HG03064 (cell line): ENCODE measurements around the gene SSMEM1.
"Not testable (repeated sequence)": the region's sequence is repeated elsewhere in the genome, so short reads cannot be mapped to it uniquely, and the experiment has no call there.

ENCODE experiments used
- ATAC-seq: cut with Tn5 transposase; IDR thresholded peaks from one replicate; pipeline ENCODE4 v1.9.1; 2021; ENCODE audit warnings: low read depth; ENCODE audit not compliant: unreplicated experiment

SSMEM1 gene, protein sequence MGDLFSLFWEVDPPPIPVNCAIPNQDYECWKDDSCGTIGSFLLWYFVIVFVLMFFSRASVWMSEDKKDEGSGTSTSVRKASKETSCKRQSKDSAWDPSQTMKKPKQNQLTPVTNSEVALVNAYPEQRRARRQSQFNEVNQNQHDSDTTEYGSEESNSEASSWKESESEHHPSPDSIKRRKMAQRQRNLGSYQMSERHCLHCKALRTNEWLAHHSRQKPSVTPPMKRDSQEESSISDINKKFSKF

GRCh38 chr7:130207642-130208041 is at the start of gene SSMEM1:
SSMEM1 (plus strand) TSS chr7:130207860; CDS start chr7:130207911, 51 bp downstream.
- ATAC-seq: no peak

DNA sequence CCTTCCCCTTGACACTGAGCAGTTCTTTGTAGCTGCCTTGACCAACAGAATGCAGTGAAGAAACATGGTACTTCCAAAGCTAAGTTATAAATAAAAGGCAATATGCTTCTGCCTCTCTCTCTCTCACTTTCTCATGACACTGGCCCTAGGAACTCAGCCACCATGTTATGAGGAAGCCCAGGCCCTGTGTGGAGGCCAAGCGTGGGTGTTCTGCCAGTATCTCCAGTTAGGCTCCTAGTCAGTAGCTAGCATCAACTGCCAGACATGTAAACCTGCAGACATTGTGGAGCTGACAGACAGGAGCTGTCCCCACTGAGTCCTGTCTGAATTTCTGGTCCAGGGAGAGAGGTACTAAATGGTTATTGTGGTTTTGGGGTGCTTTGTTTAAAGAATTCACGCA is 47.6 kb upstream of the SSMEM1 start:
- ATAC-seq: no peak

- no peak for ATAC-seq
Observed at GRCh38 chr7:130160455-130160854, 47.2 kb upstream of the SSMEM1 start.

GRCh38 chr7:130162196-130162595 is 45.5 kb upstream of the SSMEM1 start:
- no peak for ATAC-seq

- no peak for ATAC-seq
Observed at GRCh38 chr7:130174237-130174959, 33.3 kb upstream of the SSMEM1 start.

- no peak for ATAC-seq
Observed at GRCh38 chr7:130178251-130178650, 29.4 kb upstream of the SSMEM1 start.

DNA sequence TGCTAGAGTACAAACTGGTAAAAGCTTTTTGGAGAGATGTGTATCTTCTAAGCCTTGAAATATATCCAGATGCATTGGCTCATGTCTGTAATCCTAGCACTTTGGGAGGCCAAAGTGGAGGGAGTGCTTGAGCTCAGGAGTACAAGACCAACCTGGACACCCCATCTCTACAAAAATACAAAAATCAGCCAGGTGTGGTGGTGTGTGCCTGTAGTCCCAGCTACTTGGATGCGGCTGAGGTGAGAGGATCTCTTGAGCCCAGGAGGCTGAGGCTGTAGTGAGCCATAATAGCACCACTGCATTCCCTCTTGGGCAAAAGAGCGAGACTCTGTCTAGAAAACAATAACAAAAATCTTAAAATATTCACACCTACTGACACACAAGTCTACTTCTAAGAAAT is 28.0 kb upstream of the SSMEM1 start:
- ATAC-seq: no peak

DNA sequence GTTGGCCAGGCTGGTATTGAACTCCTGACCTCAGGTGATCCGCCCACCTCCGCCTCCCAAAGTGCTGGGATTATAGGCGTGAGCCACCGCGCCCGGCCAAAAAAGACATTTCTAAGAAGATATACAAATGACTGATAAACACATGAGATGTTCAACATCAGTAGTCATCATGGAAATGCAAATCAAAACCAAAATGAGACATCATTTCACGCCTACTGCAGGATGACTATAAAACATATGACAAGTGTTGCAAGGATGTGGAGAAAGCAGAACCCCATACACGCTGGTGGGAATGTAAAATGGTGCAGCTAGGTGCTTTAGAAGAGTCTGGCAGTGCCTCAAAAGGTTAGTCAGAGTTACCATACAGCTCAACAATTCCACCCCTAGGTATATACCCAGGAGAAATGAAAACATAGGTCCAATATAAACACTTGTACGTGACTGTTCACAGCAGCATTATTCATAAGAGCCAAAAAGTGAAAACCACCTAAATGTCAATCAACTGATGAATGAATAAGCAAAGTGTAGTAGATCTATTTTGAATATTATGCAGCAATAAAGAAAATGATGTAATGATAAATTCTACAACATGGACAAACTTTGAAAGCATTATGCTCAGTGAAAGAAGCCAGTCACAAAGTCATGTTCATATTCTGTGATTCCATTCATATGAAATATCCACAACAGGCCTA is 26.9 kb upstream of the SSMEM1 start:
- no peak for ATAC-seq

GRCh38 chr7:130181263-130181605 is 26.4 kb upstream of the SSMEM1 start:
- no peak for ATAC-seq

DNA sequence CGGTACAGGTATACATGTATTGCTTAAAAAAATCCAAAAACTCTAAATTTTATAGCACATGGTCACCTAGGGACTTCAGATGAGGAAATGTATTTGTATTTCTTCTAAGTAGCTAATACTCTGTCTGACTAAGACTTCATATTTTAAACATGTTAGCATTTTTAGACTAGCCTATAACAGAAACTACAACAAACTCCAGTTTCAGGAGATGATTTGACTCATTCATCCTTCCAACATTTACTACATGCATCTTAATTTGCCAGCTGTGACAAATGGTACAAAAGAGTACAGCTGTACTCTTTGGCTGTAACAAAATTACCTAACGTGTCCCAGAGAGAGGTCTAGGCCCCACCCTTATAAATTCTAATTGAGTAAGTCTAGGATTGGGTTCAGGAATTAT is 24.7 kb upstream of the SSMEM1 start:
- no peak for ATAC-seq

DNA sequence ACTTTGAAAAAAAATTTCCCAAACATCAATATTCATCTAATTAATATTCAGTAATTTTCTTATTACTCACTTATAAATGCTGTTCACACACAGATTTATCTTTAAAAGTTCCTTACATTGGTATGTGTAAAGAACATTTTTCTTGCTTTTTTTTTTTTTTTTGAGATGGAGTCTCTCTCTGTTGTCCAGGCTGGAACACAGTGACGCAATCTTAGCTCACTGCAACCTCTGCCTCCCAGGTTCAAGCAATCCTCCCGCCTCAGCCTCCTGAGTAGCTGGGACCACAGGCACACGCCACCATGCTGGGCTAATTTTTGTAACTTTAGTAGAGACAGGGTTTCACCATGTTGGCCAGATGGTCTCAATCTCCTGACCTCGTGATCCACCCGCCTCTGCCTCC is 23.3 kb upstream of the SSMEM1 start:
- ATAC-seq: not testable (repeated sequence)

GRCh38 chr7:130187360-130187759 is 20.3 kb upstream of the SSMEM1 start:
- no peak for ATAC-seq

DNA sequence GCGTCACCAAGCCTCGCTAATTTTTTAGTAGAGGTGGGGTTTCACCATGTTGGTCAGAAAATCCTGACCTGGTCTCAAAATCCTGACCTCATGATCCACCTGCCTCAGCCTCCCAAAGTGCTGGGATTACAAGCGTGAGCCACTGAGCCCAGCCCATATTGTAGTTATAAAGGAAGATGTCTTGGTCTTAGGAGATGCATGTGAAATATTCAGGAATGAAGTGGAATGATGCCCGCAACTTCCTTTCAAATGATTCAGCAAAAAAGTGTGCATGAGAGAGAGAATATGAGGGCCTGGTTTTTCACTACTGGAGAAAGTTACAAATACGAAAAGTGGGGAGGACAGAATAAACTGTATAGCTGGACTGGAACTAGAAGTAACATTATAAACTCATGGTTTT is 18.3 kb upstream of the SSMEM1 start:
- ATAC-seq: no peak

DNA sequence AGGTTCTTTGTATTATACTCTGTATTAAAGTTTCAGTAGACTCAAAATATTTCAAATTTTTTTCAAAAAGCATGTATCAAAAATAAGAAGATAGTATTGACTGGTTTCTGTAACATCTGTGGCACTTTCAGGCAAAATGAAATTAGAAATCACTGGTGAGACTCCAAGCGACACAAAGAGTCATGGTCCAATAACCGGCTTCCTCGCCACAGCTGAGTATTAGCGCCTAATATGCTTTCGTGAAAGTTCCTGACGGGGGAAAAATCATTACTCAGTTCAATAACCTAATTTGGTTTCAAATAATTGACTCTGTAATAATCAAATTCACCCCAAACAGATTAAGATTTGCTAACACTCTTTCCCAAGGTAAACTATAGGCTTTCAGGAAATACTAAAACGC is 15.9 kb upstream of the SSMEM1 start:
- ATAC-seq: no peak

DNA sequence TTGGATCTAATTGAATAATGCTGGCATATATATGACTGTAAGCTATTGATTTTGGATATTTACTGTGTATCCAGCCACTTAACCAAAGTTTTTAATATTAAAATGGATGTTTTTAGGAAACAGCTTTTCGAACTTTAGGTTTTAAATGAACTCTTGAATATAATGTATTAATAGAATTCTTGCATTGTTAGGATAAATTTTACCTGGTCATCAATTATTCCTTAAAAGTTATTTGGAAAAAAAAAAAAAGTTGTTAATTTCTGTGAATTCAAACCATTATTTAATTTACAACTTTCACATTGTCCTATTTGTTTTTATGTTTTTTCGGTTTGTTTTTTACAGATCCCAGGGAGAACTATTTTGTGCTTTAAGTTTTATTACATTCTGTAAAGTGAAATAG is 12.3 kb upstream of the SSMEM1 start:
- no peak for ATAC-seq

- no peak for ATAC-seq
Observed at GRCh38 chr7:130196476-130196875, 11.2 kb upstream of the SSMEM1 start.

- no peak for ATAC-seq
Observed at GRCh38 chr7:130197094-130197493, 10.6 kb upstream of the SSMEM1 start.

DNA sequence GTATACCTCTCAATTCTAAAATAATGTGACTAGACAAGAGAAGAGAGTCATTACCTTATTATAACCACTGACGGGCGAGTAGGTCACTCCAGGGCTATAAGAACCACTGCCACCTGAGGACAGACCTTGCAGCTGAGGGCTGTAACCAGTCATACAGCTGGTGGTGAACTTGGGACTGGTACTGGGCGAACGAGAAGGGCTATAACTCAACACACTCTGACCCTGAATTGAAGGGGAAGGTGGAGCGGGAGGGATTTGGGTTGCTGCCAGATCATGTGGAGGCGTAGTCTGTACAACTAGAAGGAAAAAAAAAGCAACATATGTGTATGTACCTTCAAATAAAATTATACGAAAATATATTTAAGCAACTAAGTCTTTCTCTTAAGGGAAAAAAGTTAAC is 5.9 kb upstream of the SSMEM1 start:
- no peak for ATAC-seq

GRCh38 chr7:130205084-130205947 is 2.3 kb upstream of the SSMEM1 start, which contains the start of gene TMEM209:
TMEM209 (minus strand) TSS chr7:130205406; CDS start chr7:130205375, 31 bp downstream.
- peak; percentile 93 for ATAC-seq

DNA sequence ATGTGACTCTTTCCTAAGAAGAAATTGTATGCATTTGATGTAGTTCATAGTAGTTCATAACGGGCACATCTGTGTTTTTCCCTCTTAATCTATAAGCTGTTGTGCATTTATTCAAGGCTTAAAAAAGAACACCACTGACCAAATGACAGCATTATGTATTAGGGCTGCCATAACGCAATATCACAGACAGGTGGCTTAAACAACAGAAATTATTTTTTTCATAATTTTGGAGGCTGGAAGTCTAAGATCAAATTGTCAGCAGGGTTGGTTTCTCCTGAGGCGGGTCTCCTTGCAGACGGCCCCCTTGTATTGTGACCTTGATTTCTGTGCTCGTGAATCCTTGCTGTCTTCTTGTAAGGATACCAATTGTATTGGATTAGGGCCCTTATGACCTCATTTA is 627 bp upstream of the SSMEM1 start:
- ATAC-seq: no peak

DNA sequence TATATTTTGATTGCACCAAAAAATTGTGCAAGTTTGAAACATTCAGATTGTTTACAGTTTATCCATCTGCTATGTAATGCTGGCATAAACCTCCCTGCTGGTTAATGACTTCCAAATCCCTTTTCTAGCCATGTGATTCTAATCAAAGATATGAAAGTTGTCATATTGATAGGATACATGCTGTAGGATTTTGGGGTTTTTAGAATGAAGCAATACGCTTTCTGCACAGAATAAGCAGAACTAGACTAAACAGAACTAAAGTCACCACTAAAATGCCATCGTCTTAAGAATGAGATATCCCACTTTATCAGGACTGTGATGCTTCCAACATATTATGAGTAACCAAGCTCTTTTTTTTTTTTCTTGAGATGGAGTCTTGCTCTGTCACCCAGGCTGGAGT is 856 bp downstream of the SSMEM1 start:
- no peak for ATAC-seq
